ENCODE results near the gene KLHL17.
A peak's percentile ranks its signal among the peaks of the same experiment; 100 is the strongest.
"Not testable (repeated sequence)": the region's sequence is repeated elsewhere in the genome, so short reads cannot be mapped to it uniquely, and the experiment has no call there.

KLHL17 gene

DNA sequence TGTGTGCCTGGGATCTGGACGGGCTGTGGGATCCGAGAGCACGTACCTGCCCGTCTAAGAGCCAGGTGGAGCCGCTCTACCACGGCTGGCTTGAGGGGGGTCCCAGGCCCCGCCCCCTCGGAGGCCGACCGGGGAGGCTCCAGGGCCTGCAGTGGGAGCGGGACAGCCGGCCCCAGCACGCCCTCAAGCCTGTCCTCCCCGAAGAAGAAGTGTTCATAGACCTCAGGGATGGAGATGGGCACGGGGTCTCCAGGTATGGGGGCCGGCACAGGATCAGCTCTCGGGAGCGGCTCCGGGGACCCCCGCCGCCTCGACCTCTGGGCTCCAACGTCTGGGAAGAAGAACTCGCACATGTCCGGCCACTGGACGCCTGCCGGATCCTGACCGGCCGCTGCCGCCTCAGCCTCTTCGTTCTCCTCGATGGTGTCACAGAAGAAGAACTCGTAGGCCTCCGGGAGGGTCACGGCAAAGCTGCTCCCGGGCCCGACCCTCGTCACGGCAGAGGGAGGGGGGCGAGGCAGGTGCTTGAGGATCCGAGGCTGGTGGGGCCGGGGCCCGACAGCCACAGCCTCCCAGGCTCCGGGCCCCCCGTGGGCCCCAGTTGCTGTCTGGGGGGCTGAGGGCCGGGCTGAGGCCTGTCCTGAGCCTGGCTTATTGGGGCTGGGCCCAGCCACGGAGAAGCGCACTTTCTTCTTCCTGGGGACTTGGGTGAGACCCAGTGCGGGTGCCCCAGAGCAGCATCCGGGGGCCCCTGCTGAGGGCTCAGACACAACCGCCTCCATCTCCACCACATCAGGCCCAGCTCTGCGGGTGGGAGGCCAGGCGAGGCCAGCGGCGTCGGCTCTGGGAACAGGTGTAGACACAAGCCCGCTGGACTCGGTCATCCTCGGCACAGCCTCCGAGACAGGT, 18.7 kb downstream of the KLHL17 start:
- peak in 1 of 10 donors; percentile 75 for DNase-seq
- intact Hi-C loops (cut with DNase I), result no loop called here

- intact Hi-C loops (cut with DNase I), result no loop called here
- DNase-seq, result no peak
Observed at GRCh38 chr1:979744-980072, 19.3 kb downstream of the KLHL17 start.

- intact Hi-C loops (cut with DNase I), result no loop called here
- DNase-seq, result peak in 1 of 10 donors; percentile 83
Observed at GRCh38 chr1:980137-980571, 19.8 kb downstream of the KLHL17 start.

DNA sequence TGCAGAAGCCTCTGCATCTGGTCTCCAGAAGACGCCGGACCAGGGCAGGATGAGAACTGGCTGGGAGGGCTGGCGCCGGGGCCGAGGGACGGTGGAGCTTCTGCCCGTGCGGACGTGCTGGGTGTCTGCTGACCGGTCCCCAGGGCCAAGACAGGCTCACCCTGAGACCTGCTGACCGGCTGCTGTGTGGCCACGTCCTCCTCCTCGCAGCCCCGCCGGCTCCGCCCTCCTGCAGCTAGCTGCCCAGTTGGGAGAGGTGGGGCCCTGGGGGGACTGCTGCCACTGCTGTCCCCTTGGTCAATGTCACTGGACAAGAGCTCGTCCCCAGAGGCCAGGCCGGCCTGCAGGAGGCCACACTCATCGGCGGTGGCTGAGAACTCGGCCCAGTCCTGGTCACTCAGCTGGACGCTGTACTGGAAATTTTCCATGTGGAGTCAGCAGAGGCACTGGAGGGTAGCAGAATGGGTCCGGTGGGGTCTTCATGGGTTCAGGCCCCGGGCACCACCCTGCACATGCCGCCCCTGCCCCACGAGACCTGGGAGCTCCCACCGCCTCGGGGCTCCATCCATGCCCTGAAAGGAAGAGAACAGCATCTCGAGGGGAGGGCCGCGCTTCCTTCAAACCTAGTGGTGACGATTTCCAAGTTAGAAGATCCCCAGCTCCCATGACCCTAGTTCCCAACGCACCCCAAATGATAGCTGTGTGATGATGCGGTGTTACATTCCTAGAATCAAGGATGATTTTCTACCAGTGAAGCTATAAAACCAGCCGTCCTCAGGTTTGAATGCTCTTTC, 20.4 kb downstream of the KLHL17 start:
- DNase-seq, result no peak
- intact Hi-C loops (cut with DNase I), result no loop called here

DNA sequence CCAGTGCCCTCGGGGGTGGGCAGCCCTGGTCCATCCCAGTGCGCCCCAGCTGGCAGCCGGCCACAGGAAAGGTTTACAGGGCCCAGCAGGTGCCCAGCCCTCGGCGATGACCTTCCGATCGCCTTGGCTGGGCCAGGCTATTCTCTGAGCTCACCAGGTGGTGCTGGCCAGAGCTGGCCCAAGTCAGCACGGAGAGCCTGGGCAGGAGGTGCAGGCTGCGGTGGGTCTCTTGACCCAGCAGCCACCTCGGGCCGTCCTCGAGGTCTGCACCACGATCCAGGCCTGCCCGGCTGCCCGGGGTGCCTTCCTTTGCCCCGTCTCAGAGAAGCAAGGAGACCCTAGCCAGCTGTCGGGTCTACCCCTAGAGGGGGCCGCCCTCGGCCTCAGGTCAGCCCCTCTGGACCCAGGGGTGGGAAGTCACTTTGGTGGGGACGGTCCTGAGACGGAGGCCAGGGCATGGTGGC, 21.1 kb downstream of the KLHL17 start:
- intact Hi-C loops (cut with DNase I), result no loop called here
- peak in 1 of 10 donors; percentile 77 for DNase-seq

GRCh38 chr1:981955-982558, 21.7 kb downstream of the KLHL17 start, which contains the start of gene PERM1:
Gene PERM1 (minus strand): TSS chr1:982093. CDS start chr1:981029, 1,064 bp downstream.
- intact Hi-C loops (cut with DNase I), result no loop called here
- peak in 1 of 10 donors; percentile 75 for DNase-seq

GRCh38 chr1:982765-983436, 22.5 kb downstream of the KLHL17 start:
- intact Hi-C loops (cut with DNase I), result no loop called here
- DNase-seq, result peak in 1 of 10 donors; percentile 81

DNA sequence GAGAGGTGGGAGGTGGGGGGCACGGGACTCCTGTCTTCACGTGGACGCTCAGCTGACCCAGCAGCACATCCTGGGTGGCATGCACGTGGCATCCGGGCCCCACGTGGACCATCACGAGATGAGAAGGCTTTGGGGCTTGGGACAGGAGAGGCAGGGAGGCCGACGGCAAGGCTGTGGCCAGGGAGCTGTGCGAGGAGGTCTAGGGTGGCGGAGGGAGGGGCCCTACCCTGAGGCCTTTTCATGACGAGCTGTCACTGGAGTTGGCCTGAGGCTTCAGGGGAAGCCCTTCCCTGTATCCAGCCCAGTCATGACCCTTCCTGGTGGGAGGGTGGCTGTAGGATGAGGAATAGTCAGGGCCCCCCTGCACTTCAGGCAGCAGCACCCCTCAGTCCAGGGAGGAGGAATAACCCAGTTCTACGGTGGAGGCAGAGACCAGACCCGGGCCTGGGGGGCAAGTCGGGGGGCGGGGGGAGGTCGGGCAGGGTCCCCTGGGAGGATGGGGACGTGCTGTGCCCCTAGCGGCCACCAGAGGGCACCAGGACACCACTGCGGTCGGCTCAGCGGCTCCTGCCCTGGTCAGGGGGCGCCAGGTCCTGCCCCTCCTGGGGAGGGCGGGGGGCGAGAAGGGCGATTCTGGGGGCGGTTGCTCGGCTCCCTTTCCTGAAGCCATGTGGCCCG, 23.6 kb downstream of the KLHL17 start:
- peak in 4 of 10 donors; percentile 50 to 92 (median 64) for DNase-seq
- intact Hi-C loops (cut with DNase I), result loop anchor here (1.0 to 2.0 kb wide), 2 partner anchors 17 to 79 kb away; no protein-coding TSS in a partner anchor

GRCh38 chr1:984476-984814, 24.1 kb downstream of the KLHL17 start:
- peak in 1 of 10 donors; percentile 35 for DNase-seq
- intact Hi-C loops (cut with DNase I), result loop anchor here (1.0 to 2.0 kb wide), 2 partner anchors 17 to 78 kb away; no protein-coding TSS in a partner anchor

- DNase-seq, result peak in 1 of 10 donors; percentile 61
- intact Hi-C loops (cut with DNase I), result loop anchor here (2.0 kb wide), 1 partner anchor 78 kb away; no protein-coding TSS in a partner anchor
Observed at GRCh38 chr1:985126-985525, 24.7 kb downstream of the KLHL17 start.

- DNase-seq; intact Hi-C loops (cut with DNase I): not testable (repeated sequence)
Observed at GRCh38 chr1:988061-988460, 27.7 kb downstream of the KLHL17 start.

DNA sequence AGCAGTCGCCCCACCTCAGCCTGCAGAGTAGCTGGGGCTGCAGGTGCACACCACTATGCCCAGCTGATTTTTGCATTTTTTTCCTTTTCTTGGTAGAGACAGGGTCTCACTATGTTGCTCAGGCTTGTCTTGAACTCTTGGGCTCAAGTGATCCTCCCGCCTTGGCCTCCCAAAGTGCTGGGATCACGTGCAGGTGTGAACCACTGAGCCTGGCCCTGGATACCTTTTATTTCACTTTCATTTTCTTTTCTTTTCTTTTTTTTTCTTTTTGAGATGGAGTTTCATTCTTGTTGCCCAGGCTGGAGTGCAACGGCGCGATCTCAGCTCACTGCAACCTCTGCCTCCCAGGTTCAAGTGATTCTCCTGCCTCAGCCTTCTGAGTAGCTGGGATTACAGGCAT, 30.9 kb downstream of the KLHL17 start:
- DNase-seq; intact Hi-C loops (cut with DNase I): not testable (repeated sequence)

- intact Hi-C loops (cut with DNase I), result no loop called here
- DNase-seq, result peak in 1 of 10 donors; percentile 32
Observed at GRCh38 chr1:991895-992294, 31.5 kb downstream of the KLHL17 start.

GRCh38 chr1:992362-992761, 32.0 kb downstream of the KLHL17 start:
- intact Hi-C loops (cut with DNase I), result no loop called here

GRCh38 chr1:993379-993995, 33.1 kb downstream of the KLHL17 start:
- peak in 1 of 10 donors; percentile 62 for DNase-seq
- intact Hi-C loops (cut with DNase I), result no loop called here

More at GRCh38 chr1:992362-992761, 32.0 kb downstream of the KLHL17 start:
- DNase-seq, result no peak

- peak in 1 of 10 donors; percentile 67 for DNase-seq
- intact Hi-C loops (cut with DNase I), result not testable (repeated sequence)
Observed at GRCh38 chr1:994546-994945, 34.2 kb downstream of the KLHL17 start.

DNA sequence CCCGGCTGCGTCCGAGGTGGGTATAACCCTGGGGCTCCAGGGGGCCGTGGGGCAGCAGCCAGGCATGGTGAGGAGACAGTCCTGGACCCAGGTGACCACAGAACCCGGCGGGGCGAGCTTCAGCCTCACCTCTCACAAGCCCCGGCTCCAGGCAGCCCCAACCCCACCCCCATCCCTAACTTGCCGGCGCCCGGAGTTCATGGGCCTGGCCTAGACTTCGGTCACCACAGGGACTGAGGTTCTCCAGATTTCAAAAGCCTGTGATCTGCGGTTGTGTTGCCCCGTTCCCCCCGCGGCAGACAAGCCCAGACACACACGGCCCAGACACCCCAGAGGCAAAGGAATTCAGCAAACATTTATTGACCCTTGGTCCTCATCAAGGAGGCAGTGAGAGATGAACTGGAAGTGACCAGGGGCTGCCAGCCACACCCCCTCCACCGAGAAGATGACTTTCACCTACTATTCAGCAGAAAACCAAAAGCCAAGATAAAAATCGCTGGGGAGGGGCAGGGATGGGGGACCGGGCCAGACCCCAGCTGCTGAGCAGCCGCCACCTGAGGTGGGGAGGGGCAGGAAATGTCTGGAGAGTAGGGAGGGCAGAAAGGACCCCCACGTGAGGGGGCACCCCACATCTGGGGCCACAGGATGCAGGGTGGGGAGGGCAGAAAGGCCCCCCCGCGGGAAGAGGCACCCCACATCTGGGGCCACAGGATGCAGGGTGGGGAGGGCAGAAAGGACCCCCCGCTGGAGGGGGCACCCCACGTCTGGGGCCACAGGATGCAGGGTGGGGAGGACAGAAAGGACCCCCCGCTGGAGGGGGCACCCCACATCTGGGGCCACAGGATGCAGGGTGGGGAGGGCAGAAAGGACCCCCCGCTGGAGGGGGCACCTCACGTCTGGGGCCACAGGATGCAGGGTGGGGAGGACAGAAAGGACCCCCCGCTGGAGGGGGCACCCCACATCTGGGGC, 35.6 kb downstream of the KLHL17 start:
- peak in 1 of 10 donors; percentile 80 for DNase-seq
- intact Hi-C loops (cut with DNase I), result no loop called here
